Tibial nerve (tissue), 4 donors: ENCODE measurements around the gene REEP2.

ENCODE experiments used
- EP300 ChIP-seq, 2 donors: sonication (generic); formaldehyde crosslinking; IDR thresholded peaks; one replicate each; pipeline ENCODE4 v1.6.1; 2017; ENCODE audit warnings: antibody characterized with exemption in 2 of 2, mild to moderate bottlenecking in 1 of 2
- TF ChIP-seq, protein P1 (sequence below), 5 experiments: fragments of 200-600 bp in 3 of 5; fragments of 450-650 bp in 2 of 5; sonication (generic) in 3 of 5; IDR thresholded peaks; one replicate each; pipeline ENCODE4 v1.5.1; 2016 to 2019; ENCODE audit warnings: antibody characterized with exemption in 5 of 5, mild to moderate bottlenecking in 3 of 5, moderate library complexity in 2 of 5

DNA sequence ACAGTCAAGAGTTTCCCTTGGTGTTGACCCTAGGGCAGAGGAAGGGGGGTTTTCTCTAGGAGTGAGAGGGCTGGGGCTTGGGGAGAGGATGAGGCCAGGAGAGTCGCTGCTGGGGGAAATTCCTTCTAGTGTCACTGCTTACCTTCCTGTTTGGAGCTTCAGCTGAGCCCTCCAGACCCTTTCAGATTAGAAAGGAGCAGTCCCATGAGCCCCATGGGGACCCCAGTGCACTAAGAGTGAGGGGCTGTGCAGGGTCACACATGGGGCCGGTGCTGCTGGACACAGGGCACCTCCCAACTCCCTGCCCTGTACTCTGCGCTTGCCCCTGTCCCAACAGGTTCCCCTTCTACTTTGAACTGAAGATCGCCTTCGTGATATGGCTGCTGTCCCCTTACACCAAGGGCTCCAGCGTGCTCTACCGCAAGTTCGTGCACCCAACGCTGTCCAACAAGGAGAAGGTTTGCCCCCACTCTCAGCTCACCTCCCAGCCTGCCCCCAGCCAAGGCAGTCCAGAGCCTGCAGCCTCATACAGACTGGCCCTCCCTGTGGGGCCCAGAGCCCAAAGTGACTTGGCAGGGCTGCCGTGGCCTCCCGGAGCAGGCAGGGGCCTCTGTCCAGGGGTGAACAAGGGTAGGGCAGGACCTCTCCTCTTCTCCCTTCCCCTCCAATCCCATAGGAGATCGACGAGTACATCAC is 5.4 kb downstream of the REEP2 start:
- TF ChIP-seq, protein P1, sequence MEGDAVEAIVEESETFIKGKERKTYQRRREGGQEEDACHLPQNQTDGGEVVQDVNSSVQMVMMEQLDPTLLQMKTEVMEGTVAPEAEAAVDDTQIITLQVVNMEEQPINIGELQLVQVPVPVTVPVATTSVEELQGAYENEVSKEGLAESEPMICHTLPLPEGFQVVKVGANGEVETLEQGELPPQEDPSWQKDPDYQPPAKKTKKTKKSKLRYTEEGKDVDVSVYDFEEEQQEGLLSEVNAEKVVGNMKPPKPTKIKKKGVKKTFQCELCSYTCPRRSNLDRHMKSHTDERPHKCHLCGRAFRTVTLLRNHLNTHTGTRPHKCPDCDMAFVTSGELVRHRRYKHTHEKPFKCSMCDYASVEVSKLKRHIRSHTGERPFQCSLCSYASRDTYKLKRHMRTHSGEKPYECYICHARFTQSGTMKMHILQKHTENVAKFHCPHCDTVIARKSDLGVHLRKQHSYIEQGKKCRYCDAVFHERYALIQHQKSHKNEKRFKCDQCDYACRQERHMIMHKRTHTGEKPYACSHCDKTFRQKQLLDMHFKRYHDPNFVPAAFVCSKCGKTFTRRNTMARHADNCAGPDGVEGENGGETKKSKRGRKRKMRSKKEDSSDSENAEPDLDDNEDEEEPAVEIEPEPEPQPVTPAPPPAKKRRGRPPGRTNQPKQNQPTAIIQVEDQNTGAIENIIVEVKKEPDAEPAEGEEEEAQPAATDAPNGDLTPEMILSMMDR (IDR thresholded peaks at IDR 0.05) = no peak
- TF ChIP-seq EP300 (IDR thresholded peaks at IDR 0.05) = no peak
